ENCODE data around the gene NTNG1. TPM values are rescaled to one million over a fixed set of nuclear protein-coding genes. Genes with fewer than 3 reads are reported as not detected.

Gene NTNG1
- total RNA-seq, 4 donors from 2014 or later = 0.20 to 3.0 (median 1.0) TPM

- Histone ChIP-seq H3K4me1 (no peaks in the 10 kb centered on the region), H3K27me3 (no peaks in the 10 kb centered on the region), H3K27ac (no peak overlapping the region), H3K36me3 (no peaks in the 10 kb centered on the region), H3K4me3 (no peak overlapping the region), H3K9me3 (no peaks in the 10 kb centered on the region)
- 72 to 87% methylated on average over 3 of the region's 3 CpGs for WGBS, 2 donors (ENCODE audit: low coverage in 1 of 2)
- TF ChIP-seq EP300 (IDR thresholded peaks at IDR 0.05) = no peak
- no peak for TF ChIP-seq POLR2A (IDR thresholded peaks at IDR 0.05)
- TF ChIP-seq POLR2AphosphoS5 (IDR thresholded peaks at IDR 0.05) = no peak
- no peak for TF ChIP-seq CTCF (IDR thresholded peaks at IDR 0.05)
- ATAC-seq = no peak
Measured at GRCh38 chr1:107122225-107122624, 18.6 kb upstream of the NTNG1 start.

- no peak overlapping the region for H3K27ac ChIP-seq
- TF ChIP-seq POLR2A (IDR thresholded peaks at IDR 0.05) (no peak), POLR2AphosphoS5 (IDR thresholded peaks at IDR 0.05) (no peak), CTCF (IDR thresholded peaks at IDR 0.05) (no peak), EP300 (IDR thresholded peaks at IDR 0.05) (no peak)
- ATAC-seq = no peak
- no peaks in the 10 kb centered on the region for H3K36me3 ChIP-seq
- no peaks in the 10 kb centered on the region for H3K4me1 ChIP-seq
- no peaks in the 10 kb centered on the region for H3K9me3 ChIP-seq
- peaks cover 4% of the 10 kb centered on the region for H3K27me3 ChIP-seq
- 62 to 67% methylated on average over 1 of the region's 1 CpG for WGBS, 2 donors (ENCODE audit: low coverage in 1 of 2)
- no peak overlapping the region for H3K4me3 ChIP-seq
Measured at GRCh38 chr1:107123741-107124140, 17.1 kb upstream of the NTNG1 start.

GRCh38 chr1:107124694-107125093 lies 16.1 kb upstream of the NTNG1 start:
- H3K27me3 ChIP-seq = peaks cover 4% of the 10 kb centered on the region
- H3K4me3 ChIP-seq = no peak overlapping the region
- no peaks in the 10 kb centered on the region for H3K4me1 ChIP-seq
- no peak for TF ChIP-seq CTCF (IDR thresholded peaks at IDR 0.05)
- no peak for TF ChIP-seq POLR2A (IDR thresholded peaks at IDR 0.05)
- no peak for TF ChIP-seq POLR2AphosphoS5 (IDR thresholded peaks at IDR 0.05)
- TF ChIP-seq EP300 (IDR thresholded peaks at IDR 0.05) = no peak
- H3K36me3 ChIP-seq = no peaks in the 10 kb centered on the region
- no peaks in the 10 kb centered on the region for H3K9me3 ChIP-seq
- no peak overlapping the region for H3K27ac ChIP-seq
- 73 to 100% methylated on average over 1 to 2 of the region's 2 CpGs for WGBS, 2 donors (ENCODE audit: low coverage in 1 of 2)
- no peak for ATAC-seq

- WGBS, 2 donors (ENCODE audit: low coverage in 1 of 2) = 63 to 100% methylated on average over 1 of the region's 1 CpG
- H3K27ac ChIP-seq = no peak overlapping the region
- H3K9me3 ChIP-seq = no peaks in the 10 kb centered on the region
- ATAC-seq = no peak
- no peak for TF ChIP-seq POLR2A (IDR thresholded peaks at IDR 0.05)
- no peak for TF ChIP-seq EP300 (IDR thresholded peaks at IDR 0.05)
- H3K4me3 ChIP-seq = no peak overlapping the region
- H3K36me3 ChIP-seq = no peaks in the 10 kb centered on the region
- peaks cover 4% of the 10 kb centered on the region for H3K27me3 ChIP-seq
- no peaks in the 10 kb centered on the region for H3K4me1 ChIP-seq
Measured at GRCh38 chr1:107132195-107132594, 8.6 kb upstream of the NTNG1 start.

- Histone ChIP-seq H3K9me3 (no peaks in the 10 kb centered on the region), H3K4me3 (no peak overlapping the region), H3K36me3 (no peaks in the 10 kb centered on the region), H3K4me1 (no peaks in the 10 kb centered on the region), H3K27ac (no peak overlapping the region), H3K27me3 (peaks cover 4% of the 10 kb centered on the region)
- TF ChIP-seq POLR2A (IDR thresholded peaks at IDR 0.05) (no peak), EP300 (IDR thresholded peaks at IDR 0.05) (no peak), CTCF (IDR thresholded peaks at IDR 0.05) (no peak), POLR2AphosphoS5 (IDR thresholded peaks at IDR 0.05) (no peak)
- 69 to 90% methylated on average over 1 of the region's 1 CpG for WGBS, 2 donors (ENCODE audit: low coverage in 1 of 2)
- ATAC-seq = no peak
Measured at GRCh38 chr1:107132780-107133179, 8.1 kb upstream of the NTNG1 start.
